Fibroblast of mammary gland (primary cell): Measurements from ENCODE around the gene HIGD1A.

Experiments
- DNase-seq: peaks from one replicate; pipeline ENCODE4 v3.0.0-alpha.2; 2010; ENCODE audit warnings: low read depth
- H3K4me3 ChIP-seq: 2 replicates; pipeline ENCODE4 v1.5.1; 2011; ENCODE audit warnings: low read depth, mild to moderate bottlenecking, low read length, moderate library complexity; ENCODE audit not compliant: control insufficient read depth
- TF ChIP-seq, protein P1 (sequence below): conservative IDR thresholded peaks from 2 replicates; pipeline ENCODE4 v1.5.1; 2011; ENCODE audit warnings: low read depth, low read length, inconsistent platforms; ENCODE audit not compliant: control insufficient read depth, insufficient read depth

HIGD1A gene

DNA sequence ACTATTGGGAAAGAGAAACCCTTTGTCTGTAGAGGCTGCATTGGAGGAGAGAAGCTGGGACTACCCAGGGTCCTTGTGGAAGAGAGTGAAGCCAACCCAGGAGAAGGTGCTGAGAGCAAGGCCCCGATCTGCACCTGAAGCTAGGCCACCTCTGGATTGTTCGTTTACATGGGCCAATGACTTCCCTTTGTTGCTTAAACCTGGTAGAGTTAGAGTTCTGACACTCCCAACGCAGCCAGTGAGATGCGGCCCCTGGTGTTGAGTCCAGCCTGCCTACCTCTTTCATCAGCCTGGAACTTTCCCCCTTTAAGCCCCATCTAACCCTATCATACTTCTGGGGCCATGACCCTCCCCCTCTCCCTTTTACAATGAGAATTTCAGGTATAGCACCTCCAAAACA, 62.0 kb downstream of the HIGD1A start:
- TF ChIP-seq, protein P1, sequence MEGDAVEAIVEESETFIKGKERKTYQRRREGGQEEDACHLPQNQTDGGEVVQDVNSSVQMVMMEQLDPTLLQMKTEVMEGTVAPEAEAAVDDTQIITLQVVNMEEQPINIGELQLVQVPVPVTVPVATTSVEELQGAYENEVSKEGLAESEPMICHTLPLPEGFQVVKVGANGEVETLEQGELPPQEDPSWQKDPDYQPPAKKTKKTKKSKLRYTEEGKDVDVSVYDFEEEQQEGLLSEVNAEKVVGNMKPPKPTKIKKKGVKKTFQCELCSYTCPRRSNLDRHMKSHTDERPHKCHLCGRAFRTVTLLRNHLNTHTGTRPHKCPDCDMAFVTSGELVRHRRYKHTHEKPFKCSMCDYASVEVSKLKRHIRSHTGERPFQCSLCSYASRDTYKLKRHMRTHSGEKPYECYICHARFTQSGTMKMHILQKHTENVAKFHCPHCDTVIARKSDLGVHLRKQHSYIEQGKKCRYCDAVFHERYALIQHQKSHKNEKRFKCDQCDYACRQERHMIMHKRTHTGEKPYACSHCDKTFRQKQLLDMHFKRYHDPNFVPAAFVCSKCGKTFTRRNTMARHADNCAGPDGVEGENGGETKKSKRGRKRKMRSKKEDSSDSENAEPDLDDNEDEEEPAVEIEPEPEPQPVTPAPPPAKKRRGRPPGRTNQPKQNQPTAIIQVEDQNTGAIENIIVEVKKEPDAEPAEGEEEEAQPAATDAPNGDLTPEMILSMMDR, result no peak
- no peak for DNase-seq
- no peak overlapping the region for H3K4me3 ChIP-seq

DNA sequence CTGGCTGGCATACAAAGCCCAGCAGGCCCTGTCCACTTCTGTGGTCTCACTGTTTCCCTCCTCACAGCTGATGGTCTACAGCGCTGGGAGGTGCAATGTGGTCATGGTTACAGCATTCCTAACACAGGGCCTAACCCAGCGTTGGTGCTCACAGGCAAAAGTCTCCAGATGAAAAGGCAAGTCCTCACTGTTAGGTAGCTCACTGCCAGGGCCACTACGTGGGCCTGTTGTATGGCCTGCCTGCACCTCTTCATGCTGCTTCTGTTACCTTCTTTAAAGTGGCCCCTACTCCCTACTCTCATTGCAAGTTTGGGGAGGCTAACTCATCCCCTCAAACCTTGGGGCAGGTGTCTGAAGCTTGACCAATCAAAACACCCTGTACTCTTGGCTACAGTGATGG, 62.5 kb downstream of the HIGD1A start:
- H3K4me3 ChIP-seq, result no peak overlapping the region
- TF ChIP-seq, protein P1, result no peak
- no peak for DNase-seq

DNA sequence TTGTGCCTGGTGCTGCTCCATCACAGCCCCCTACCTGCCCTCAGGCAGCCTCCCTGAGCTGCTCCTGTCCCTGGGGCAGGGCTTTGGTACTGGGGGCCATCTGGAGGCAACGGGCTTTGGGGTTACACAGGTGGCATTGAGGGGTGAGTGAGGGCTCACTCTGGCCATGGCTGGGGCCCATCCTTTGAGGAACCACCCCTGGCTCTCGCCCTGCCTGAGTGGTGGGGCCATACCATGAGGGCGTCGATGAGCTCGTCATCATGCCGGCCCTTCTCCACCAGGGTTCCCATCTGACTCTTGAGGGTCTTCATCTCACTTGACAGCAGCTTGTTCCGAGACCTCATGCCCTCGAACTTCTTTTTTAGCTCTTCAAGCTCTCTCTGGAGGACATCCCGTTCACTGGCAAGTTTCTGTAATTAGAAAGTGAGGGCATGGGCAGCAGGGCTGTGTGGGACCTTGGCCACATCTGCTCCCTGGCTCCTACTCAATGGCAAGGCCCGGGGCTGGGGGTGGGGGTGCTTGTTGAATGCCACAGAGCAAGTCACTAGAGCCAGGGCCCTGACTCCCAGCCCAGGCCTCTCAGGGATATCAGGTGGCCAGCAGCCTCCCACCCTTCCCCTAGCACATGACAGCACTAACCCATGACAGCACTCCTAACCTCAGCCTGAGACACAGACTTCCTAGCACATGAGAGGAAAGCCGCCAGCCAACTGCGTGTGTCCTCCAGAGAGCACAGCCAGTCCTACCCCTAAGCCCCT, 64.7 kb downstream of the HIGD1A start:
- H3K4me3 ChIP-seq, result no peak overlapping the region
- no peak for DNase-seq
- TF ChIP-seq, protein P1, result no peak

DNA sequence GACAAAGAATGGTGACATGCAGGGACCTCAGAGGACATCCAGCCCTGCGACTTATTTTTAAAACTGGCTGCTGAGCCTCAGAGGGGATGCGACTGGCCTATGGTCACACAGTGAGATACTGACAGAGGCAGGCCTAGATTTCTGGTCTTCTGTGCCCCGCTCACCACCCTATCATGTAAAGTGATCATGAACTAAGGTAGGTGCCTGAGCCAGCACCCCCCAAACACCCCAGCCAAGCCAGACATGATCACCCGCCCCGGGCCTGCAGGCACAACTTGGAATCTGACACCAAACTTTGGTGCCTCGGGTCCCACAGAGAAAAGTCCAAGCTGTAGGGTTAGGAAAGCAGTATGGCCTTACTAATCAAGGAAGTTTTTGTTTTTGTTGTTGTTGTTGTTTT, 67.8 kb downstream of the HIGD1A start:
- DNase-seq, result no peak
- TF ChIP-seq, protein P1, result no peak
- no peak overlapping the region for H3K4me3 ChIP-seq

DNA sequence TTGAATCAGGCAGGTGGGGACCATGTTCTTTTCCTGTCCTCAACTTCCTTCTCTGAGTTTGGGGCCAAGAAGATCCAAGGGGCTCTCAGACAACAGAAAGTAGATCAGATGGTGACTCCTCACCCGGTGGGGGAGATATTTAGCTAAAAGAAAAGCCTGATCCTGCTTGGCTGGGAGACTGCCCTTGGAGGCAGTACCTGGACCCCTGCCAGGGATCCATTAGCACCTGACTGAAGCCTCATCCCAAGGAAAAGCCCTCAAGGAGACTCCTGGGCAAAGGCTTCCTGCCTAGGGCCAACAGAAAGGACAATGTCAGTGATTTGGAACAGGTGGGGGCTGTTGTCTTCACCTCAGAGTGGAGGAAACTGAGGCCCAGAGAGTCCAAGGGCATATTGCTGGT, 68.2 kb downstream of the HIGD1A start:
- no peak overlapping the region for H3K4me3 ChIP-seq
- TF ChIP-seq, protein P1, result no peak
- no peak for DNase-seq

DNA sequence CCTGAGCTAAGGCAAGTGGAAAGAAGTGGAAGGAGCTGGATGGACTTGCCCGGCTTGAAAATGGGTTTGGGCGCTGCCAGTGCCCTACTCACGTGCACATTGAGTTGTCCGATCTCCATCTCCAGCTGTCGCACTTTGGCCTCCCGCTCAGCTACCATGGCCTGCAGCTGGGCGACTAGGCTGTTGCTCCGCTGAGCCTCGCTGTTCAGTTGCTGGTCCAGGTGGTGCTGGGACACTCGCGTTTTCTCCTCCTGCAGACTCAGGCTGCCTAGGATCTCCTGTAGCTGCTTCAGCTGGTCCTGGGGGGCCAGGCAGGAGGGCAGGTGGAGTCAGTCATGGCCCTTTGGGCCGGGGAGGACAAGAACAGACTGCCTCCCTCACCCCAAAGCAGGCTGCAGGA, 68.7 kb downstream of the HIGD1A start:
- H3K4me3 ChIP-seq, result no peak overlapping the region
- TF ChIP-seq, protein P1, result no peak
- no peak for DNase-seq

DNA sequence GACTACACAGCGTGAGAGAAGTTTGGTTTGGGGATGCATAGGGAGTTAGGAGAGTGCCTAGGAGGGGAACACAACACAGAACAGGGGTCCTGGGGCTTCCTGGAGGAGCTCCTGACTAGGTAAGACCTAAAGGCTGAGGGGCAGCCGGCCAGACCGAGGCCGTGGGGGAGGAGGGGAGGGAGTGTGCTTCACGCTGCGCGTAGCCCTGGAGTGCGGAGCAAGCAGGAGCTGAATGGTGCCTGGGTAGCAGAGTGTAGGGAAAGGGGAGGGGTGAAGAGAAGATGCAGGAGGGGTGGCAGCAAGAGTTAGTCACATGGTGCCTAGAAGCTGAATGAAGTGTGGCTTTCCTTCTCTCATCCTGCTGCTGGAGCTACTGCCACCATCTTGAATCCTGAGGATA, 69.3 kb downstream of the HIGD1A start:
- no peak for DNase-seq
- TF ChIP-seq, protein P1, result no peak
- no peak overlapping the region for H3K4me3 ChIP-seq
